CD14-positive monocyte (primary cell): Measurements from ENCODE around the gene SNN. TPM values are rescaled to one million over a fixed set of nuclear protein-coding genes. Genes with fewer than 3 reads are reported as not detected.

Experiments
- DNase-seq, 3 donors: peaks; one replicate each; pipeline ENCODE4 v3.0.0-alpha.2; 2011 to 2022
- H2AFZ ChIP-seq: 2 replicates; pipeline ENCODE4 v1.6.0; 2012; ENCODE audit warnings: mild to moderate bottlenecking, low read depth, low read length, inconsistent platforms; ENCODE audit not compliant: insufficient read depth, poor library complexity, severe bottlenecking
- H3K27ac ChIP-seq, 2 donors: 1 replicate in 1 of 2; 2 replicates in 1 of 2; pipeline ENCODE4 v1.5.1; 2012 to 2013; ENCODE audit warnings: low read length in 2 of 2, control low read depth in 1 of 2, inconsistent platforms in 1 of 2, low read depth in 1 of 2, mild to moderate bottlenecking in 1 of 2
- H3K27me3 ChIP-seq, 2 donors: one replicate each; pipeline versions ENCODE4 v1.6.0 to v1.6.1; 2011 to 2013; ENCODE audit warnings: low read length in 2 of 2; ENCODE audit not compliant: control insufficient read depth in 2 of 2, insufficient read depth in 2 of 2
- H3K36me3 ChIP-seq, 2 donors: replicated peaks in 1 of 2; 1 replicate in 1 of 2; 2 replicates in 1 of 2; pipeline versions ENCODE4 v1.5.1 to v1.6.1; 2012 to 2013; ENCODE audit warnings: low read length in 2 of 2, control low read depth in 1 of 2, inconsistent platforms in 1 of 2, mild to moderate bottlenecking in 1 of 2; ENCODE audit not compliant: insufficient read depth in 2 of 2, control insufficient read depth in 1 of 2
- H3K4me1 ChIP-seq, 2 donors: 1 replicate in 1 of 2; 2 replicates in 1 of 2; pipeline versions ENCODE4 v1.5.1 to v1.6.1; 2012 to 2013; ENCODE audit warnings: low read length in 2 of 2, control low read depth in 1 of 2, inconsistent platforms in 1 of 2, mild to moderate bottlenecking in 1 of 2, moderate library complexity in 1 of 2; ENCODE audit not compliant: insufficient read depth in 2 of 2, control insufficient read depth in 1 of 2
- H3K4me2 ChIP-seq: replicated peaks from 2 replicates; pipeline ENCODE3; 2012; ENCODE audit warnings: low read length, moderate library complexity, mild to moderate bottlenecking; ENCODE audit not compliant: poor library complexity, severe bottlenecking; ENCODE audit errors: extremely low read depth
- H3K4me3 ChIP-seq, 3 experiments: fragments of 200-600 bp in 1 of 3; sonication (generic) in 1 of 3; replicated peaks in 1 of 3; 1 replicate in 2 of 3; 2 replicates in 1 of 3; pipeline ENCODE4 v1.5.1; 2011 to 2013; ENCODE audit warnings: low read length in 3 of 3, mild to moderate bottlenecking in 3 of 3, control low read depth in 2 of 3, low read depth in 2 of 3, inconsistent platforms in 1 of 3, moderate library complexity in 1 of 3
- H3K79me2 ChIP-seq: 2 replicates; pipeline ENCODE4 v1.6.0; 2012; ENCODE audit warnings: mild to moderate bottlenecking, control low read depth, inconsistent platforms, low read length, moderate library complexity; ENCODE audit not compliant: insufficient read depth
- H3K9ac ChIP-seq: 2 replicates; pipeline ENCODE4 v1.6.0; 2017; ENCODE audit warnings: low read length, mild to moderate bottlenecking; ENCODE audit not compliant: insufficient read depth, poor library complexity, severe bottlenecking
- H3K9me3 ChIP-seq, 2 donors: replicated peaks in 1 of 2; 1 replicate in 1 of 2; 2 replicates in 1 of 2; pipeline versions ENCODE4 v1.5.1 to v1.6.1; 2012 to 2013; ENCODE audit warnings: low read length in 2 of 2, control low read depth in 1 of 2; ENCODE audit not compliant: control insufficient read depth in 1 of 2, insufficient read depth in 1 of 2
- H4K20me1 ChIP-seq: 2 replicates; pipeline ENCODE4 v1.6.0; 2012; ENCODE audit warnings: mild to moderate bottlenecking, low read length, control low read depth, moderate library complexity; ENCODE audit not compliant: insufficient read depth
- H3K27ac Mint-ChIP-seq, 7 donors: one replicate each; pipeline ENCODE4 v1.8.0; 2020; ENCODE audit warnings: mild to moderate bottlenecking in 7 of 7, mixed read lengths in 7 of 7, moderate library complexity in 6 of 7, inconsistent platforms in 2 of 7
- H3K27me3 Mint-ChIP-seq, 3 donors: one replicate each; pipeline ENCODE4 v1.8.0; 2021 to 2022; ENCODE audit warnings: low read depth in 3 of 3, mild to moderate bottlenecking in 3 of 3, mixed read lengths in 3 of 3, moderate library complexity in 3 of 3, inconsistent platforms in 1 of 3
- H3K36me3 Mint-ChIP-seq, 2 donors: one replicate each; pipeline ENCODE4 v1.8.0; 2020; ENCODE audit warnings: mixed read lengths in 2 of 2, inconsistent platforms in 1 of 2, mild to moderate bottlenecking in 1 of 2
- H3K4me1 Mint-ChIP-seq: one replicate; pipeline ENCODE4 v1.8.0; 2020; ENCODE audit warnings: mild to moderate bottlenecking, mixed read lengths
- H3K4me3 Mint-ChIP-seq, 2 donors: one replicate each; pipeline ENCODE4 v1.8.0; 2020; ENCODE audit warnings: mild to moderate bottlenecking in 2 of 2, mixed read lengths in 2 of 2, moderate library complexity in 1 of 2
- H3K9me3 Mint-ChIP-seq, 7 donors: one replicate each; pipeline ENCODE4 v1.8.0; 2020 to 2022; ENCODE audit warnings: mixed read lengths in 7 of 7, mild to moderate bottlenecking in 6 of 7, moderate library complexity in 6 of 7, inconsistent platforms in 2 of 7
- WGBS: methylation state at CpG from one replicate; pipeline ENCODE4 v1.1.5; 2013; ENCODE audit warnings: missing lambda C conversion rate; ENCODE audit not compliant: insufficient coverage; 5-methylcytosine and 5-hydroxymethylcytosine counted together
- intact Hi-C, 2 donors: fragments of 100-400 bp; cut with micrococcal nuclease; formaldehyde crosslinking; loops; one replicate each; pipeline versions ENCODE4 v1.15.0 to v1.15.1; 2023
- polyA plus RNA-seq, 3 donors: library from polyadenylated mRNA; depleted of rRNA in 1 of 3; unstranded in 2 of 3; stranded (reverse) in 1 of 3; fragments of 300-500 nt in 2 of 3; fragments of >200 nt in 1 of 3; fragmentation: Illumina TruSeq in 2 of 3; gene quantifications; 1 replicate in 2 of 3; 2 replicates in 1 of 3; pipeline ENCODE4 v1.2.3, GENCODE V29; 2012 to 2021
- TF ChIP-seq, protein P1 (sequence below): fragments of 200-600 bp; IDR thresholded peaks from one replicate; pipeline ENCODE4 v1.8.0; 2022; ENCODE audit warnings: antibody characterized with exemption, mild to moderate bottlenecking

The SNN gene
- polyA plus RNA-seq, 3 donors, result 89.4 to 111 (median 91.7) TPM

DNA sequence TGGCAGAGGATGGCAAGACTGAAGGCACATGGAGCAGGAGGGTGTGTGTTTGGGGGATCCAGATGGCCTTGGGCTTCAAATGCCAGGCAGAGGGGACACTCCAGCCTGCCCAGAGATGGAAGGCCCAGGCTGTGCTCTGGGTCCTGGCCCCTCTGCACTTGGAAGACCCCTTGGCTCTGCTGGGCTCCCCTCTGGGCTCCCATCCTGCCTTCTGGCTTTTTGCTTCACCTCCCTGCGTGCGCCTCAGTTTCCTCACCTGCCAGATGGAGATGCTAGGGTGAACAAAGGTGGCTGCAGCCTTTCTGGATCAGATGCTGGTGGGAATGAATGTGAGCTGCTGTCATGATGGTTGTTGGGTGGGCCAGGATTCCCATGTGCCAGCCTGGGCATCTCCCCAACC lies 3.0 kb downstream of the SNN start:
- peak overlapping the region in 3 of 7 donors; percentile 33 to 98 (median 80) for H3K27ac Mint-ChIP-seq
- intact Hi-C loops, result no loop called here
- peaks cover 69% of the 10 kb centered on the region for H3K4me1 Mint-ChIP-seq
- Histone ChIP-seq H2AFZ (no peak overlapping the region), H3K4me2 (peak overlapping the region; percentile 88), H3K9ac (no peak overlapping the region), H3K4me3 (peak overlapping the region in 1 of 3 experiments; percentile 92), H3K9me3 (no peaks in the 10 kb centered on the region), H4K20me1 (peaks cover 74% of the 10 kb centered on the region), H3K27me3 (no peaks in the 10 kb centered on the region), H3K36me3 (peaks cover 15 to 30% of the 10 kb centered on the region in 2 donors), H3K4me1 (peaks cover 56 to 68% of the 10 kb centered on the region in 2 donors), H3K79me2 (peaks cover 74% of the 10 kb centered on the region), H3K27ac (no peak overlapping the region)
- no peak for DNase-seq
- no CpG with 5 or more reads among the region's 2 CpGs for WGBS
- peaks cover 5 to 11% (median 7%) of the 10 kb centered on the region in 3 donors for H3K27me3 Mint-ChIP-seq
- peaks cover 0 to 3% (median 0%) of the 10 kb centered on the region in 7 donors for H3K9me3 Mint-ChIP-seq
- peak overlapping the region in 1 of 2 donors; percentile 51 for H3K4me3 Mint-ChIP-seq
- TF ChIP-seq, protein P1, sequence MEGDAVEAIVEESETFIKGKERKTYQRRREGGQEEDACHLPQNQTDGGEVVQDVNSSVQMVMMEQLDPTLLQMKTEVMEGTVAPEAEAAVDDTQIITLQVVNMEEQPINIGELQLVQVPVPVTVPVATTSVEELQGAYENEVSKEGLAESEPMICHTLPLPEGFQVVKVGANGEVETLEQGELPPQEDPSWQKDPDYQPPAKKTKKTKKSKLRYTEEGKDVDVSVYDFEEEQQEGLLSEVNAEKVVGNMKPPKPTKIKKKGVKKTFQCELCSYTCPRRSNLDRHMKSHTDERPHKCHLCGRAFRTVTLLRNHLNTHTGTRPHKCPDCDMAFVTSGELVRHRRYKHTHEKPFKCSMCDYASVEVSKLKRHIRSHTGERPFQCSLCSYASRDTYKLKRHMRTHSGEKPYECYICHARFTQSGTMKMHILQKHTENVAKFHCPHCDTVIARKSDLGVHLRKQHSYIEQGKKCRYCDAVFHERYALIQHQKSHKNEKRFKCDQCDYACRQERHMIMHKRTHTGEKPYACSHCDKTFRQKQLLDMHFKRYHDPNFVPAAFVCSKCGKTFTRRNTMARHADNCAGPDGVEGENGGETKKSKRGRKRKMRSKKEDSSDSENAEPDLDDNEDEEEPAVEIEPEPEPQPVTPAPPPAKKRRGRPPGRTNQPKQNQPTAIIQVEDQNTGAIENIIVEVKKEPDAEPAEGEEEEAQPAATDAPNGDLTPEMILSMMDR, result no peak
- H3K36me3 Mint-ChIP-seq, result peaks cover 35 to 53% of the 10 kb centered on the region in 2 donors

DNA sequence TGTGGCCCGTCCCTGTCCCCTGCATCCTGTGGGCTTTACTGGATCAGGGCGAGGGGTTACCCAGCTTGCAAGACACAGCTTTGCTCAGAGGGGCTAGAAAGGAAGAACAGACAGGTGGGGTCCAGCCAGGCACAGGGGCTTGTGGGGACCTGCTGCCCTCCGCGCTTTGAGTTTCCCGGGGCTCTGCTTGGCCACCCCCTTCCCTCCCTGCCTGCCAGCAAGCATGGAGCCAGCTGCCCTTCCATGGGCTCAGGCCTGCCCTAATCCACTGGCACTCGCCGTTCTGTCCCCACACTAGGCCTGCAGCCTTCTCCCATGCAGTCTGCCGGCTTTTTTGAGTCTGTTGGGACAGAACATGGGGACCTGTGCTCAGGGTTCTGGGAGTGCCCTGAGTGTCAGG lies 3.4 kb downstream of the SNN start:
- Mint-ChIP-seq H3K27me3 (peaks cover 5 to 7% (median 5%) of the 10 kb centered on the region in 3 donors), H3K9me3 (peaks cover 0 to 3% (median 0%) of the 10 kb centered on the region in 7 donors), H3K4me3 (peak overlapping the region; percentile 48 to 76), H3K4me1 (peaks cover 70% of the 10 kb centered on the region), H3K36me3 (peaks cover 38 to 57% of the 10 kb centered on the region in 2 donors), H3K27ac (peak overlapping the region in 6 of 7 donors; percentile 25 to 86 (median 68))
- peak overlapping the region in 1 of 3 experiments; percentile 66 for H3K4me3 ChIP-seq
- peaks cover 19 to 34% of the 10 kb centered on the region in 2 donors for H3K36me3 ChIP-seq
- no peak overlapping the region for H3K27ac ChIP-seq
- no peak overlapping the region for H2AFZ ChIP-seq
- H3K9me3 ChIP-seq, result no peaks in the 10 kb centered on the region
- 94% methylated on average over 7 of the region's 8 CpGs for WGBS
- TF ChIP-seq, protein P1, result no peak
- no peak overlapping the region for H3K9ac ChIP-seq
- H3K79me2 ChIP-seq, result peaks cover 78% of the 10 kb centered on the region
- H3K4me2 ChIP-seq, result peak overlapping the region; percentile 88
- no peak for DNase-seq
- no peaks in the 10 kb centered on the region for H3K27me3 ChIP-seq
- H4K20me1 ChIP-seq, result peaks cover 79% of the 10 kb centered on the region
- intact Hi-C loops, result no loop called here
- peaks cover 58 to 72% of the 10 kb centered on the region in 2 donors for H3K4me1 ChIP-seq
